ENCODE data around the gene FMN1. TPM values are rescaled to one million over a fixed set of nuclear protein-coding genes. Genes with fewer than 3 reads are reported as not detected.
A peak's percentile ranks its signal among the peaks of the same experiment; 100 is the strongest.

The FMN1 gene
- total and polyA plus RNA-seq, 11 donors: 0.61 to 10.6 (median 3.6) TPM

DNA sequence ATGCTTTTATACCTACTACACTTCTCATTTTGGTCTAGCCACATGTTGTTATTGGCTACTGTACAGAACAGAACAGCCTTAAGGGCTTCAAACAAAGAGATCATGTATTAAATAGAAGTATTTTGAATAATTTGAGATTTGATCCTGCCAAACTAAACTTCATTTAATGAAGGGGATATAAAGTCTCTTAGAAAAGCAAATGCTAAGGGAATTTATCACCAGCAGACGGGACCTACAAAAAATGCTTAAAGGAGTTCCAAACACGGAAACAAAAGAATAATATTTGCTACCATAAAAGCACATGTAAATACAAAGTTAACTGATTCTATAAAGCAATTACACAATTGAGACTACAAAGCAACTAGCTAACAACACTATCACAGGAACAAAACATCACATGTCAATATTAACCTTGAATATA lies 23.6 kb upstream of the FMN1 start:
- intact Hi-C loops (cut with DNase I): loop anchor here in 1 of 10 donors (5.0 kb wide), 1 partner anchor 131 kb away; no protein-coding TSS in a partner anchor
- WGBS, 4 donors: 71 to 83% (median 77%) methylated on average over 2 of the region's 2 CpGs
- Histone ChIP-seq H3K9me3 (no peaks in the 10 kb centered on the region), H3K4me3 (no peak overlapping the region), H3K27me3 (peaks cover 0 to 4% (median 0%) of the 10 kb centered on the region in 9 donors), H3K27ac (no peak overlapping the region), H3K4me1 (no peaks in the 10 kb centered on the region), H3K36me3 (no peaks in the 10 kb centered on the region)
- TF ChIP-seq CTCF (IDR thresholded peaks at IDR 0.05): no peak
- no peak for TF ChIP-seq POLR2A (IDR thresholded peaks at IDR 0.05)
- no peak for ATAC-seq
- DNase-seq: no peak

DNA sequence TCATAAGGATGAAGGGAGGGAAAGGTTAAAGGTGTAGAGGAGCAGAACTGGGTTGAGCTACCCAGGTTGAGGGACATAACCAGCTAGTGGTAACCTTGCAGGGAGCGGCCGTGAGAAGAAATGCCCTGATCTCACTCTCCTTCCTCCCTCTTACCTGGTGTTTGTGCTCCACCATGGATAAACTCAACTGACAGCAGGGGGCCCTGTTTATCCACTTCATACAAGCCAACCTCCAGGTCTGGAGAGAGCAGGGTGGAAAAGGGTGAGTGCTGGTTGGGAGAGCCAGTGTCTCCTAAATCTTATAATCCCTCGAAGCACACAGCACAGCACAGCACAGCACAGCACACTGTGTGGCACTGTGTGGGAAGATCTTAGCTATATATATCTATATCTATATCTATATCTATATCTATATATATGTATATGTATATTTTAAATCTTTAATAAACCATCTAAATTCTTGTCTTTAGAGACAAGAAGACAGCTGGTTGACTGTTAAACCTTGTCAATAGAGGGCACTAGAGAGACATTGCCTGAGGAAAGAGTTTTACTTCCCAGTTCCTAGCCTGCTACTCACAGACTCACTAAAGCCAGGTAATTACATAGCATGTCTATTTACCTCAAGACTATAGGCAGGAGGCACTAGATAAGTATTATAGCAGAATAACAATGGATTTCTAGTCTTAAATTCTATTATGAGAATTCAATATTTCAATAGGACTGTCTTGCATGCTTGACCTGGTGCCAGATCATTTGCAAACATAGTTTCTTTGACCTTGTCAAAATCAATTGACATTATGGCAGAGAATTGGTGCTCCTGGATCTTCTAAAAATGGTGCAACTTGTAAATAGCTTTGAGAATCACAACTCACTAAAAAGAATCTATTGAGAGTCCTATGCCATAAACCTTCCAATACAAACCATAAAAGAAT lies 21.7 kb upstream of the FMN1 start:
- 87 to 95% (median 93%) methylated on average over 3 of the region's 3 CpGs for WGBS, 4 donors
- no peak overlapping the region for H3K27ac ChIP-seq
- TF ChIP-seq POLR2A (IDR thresholded peaks at IDR 0.05) (no peak), CTCF (IDR thresholded peaks at IDR 0.05) (peak; percentile 18 to 55 (median 31))

GRCh38 chr15:33211176-33211808 lies 16.8 kb upstream of the FMN1 start:
- ATAC-seq (no peak), DNase-seq (peak in 4 of 5 donors; percentile 24 to 63 (median 32))
- no peak for TF ChIP-seq POLR2A (IDR thresholded peaks at IDR 0.05)
- no peak for TF ChIP-seq CTCF (IDR thresholded peaks at IDR 0.05)
- H3K9me3 ChIP-seq: no peaks in the 10 kb centered on the region
- no peaks in the 10 kb centered on the region for H3K27me3 ChIP-seq
- no peaks in the 10 kb centered on the region for H3K36me3 ChIP-seq
- 32 to 51% (median 36%) methylated on average over 3 of the region's 3 CpGs for WGBS, 4 donors
- no peaks in the 10 kb centered on the region for H3K4me1 ChIP-seq
- no peak overlapping the region for H3K27ac ChIP-seq
- H3K4me3 ChIP-seq: no peak overlapping the region
- intact Hi-C loops (cut with DNase I): no loop called here

More for the DNA sequence above, 21.7 kb upstream of the FMN1 start:
- intact Hi-C loops (cut with DNase I): loop anchor here in 1 of 10 donors (5.0 kb wide), 1 partner anchor 129 kb away; no protein-coding TSS in a partner anchor
- H3K27me3 ChIP-seq: peaks cover 0 to 4% (median 0%) of the 10 kb centered on the region in 9 donors
- no peak overlapping the region for H3K4me3 ChIP-seq
- DNase-seq (no peak), ATAC-seq (peak in 1 of 4 donors; percentile 15)
- H3K9me3 ChIP-seq: no peaks in the 10 kb centered on the region
- no peaks in the 10 kb centered on the region for H3K4me1 ChIP-seq
- H3K36me3 ChIP-seq: no peaks in the 10 kb centered on the region
